Erythroblast (primary cell): ENCODE results near the gene ITPK1.
A peak's percentile ranks its signal among the peaks of the same experiment; 100 is the strongest.

Experiments
- DNase-seq, 2 experiments: peaks; one replicate each; lab custom pipeline; 2025; lab: John Stamatoyannopoulos, UW
- GATA1 ChIP-seq: IDR thresholded peaks from 2 replicates; pipeline ENCODE4 v1.6.1; 2011; ENCODE audit warnings: low read depth, mild to moderate bottlenecking, control low read depth, low read length, moderate library complexity
- POLR2A ChIP-seq: IDR thresholded peaks from 2 replicates; pipeline ENCODE4 v1.6.1; 2011; ENCODE audit warnings: mild to moderate bottlenecking, low read length

ITPK1 gene

DNA sequence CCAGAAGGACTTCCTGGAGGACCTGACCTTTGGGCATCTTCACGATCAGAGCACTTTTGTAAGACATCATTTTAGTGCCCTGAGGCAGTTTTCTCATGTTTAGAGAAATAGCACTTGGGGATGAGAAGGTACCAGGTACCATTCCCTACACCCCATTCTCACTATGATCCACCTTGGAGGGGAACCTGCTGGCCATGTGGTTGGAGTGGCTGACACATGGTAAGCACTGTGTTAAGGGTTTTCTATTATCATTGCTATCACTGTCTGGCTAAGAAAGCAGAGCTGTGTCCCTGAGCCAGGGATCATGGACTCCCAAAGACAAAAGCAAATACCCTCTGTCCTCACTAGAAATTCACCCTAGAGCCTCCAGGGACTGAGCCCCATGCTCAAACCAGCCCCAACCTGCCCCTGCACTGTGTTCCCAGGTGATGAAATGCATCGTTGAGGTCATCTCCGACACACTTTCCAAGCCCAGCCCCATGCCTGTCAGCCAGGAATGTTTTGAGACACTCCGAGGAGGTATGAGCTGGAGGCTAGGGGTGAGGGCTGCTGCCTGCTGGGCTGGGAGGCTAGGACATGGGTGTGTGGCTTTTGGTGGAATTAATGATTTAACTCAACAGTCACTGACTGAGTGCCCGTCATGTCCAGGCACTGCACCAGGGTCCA, 189.4 kb downstream of the ITPK1 start:
- no peak for DNase-seq
- TF ChIP-seq POLR2A: no peak
- TF ChIP-seq GATA1: no peak

DNA sequence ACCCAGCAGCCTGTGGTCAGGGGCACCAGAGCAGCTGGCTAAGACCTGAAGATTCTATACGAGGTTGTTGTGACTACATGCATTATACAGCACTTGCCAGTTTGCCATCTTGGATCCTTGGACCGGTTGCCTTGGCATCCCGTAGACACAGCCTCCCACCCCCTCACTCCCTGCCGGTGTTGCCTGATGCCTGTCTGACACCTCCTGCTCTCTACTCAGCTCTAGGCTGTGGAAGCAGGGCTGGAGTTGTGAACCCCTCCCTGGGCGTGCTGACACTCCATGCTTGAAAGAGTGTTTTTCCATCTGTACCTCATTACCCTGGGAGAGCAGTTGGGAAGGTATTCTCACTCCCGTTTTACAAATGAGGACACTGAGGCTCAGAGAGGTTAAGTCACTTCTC, 190.3 kb downstream of the ITPK1 start:
- TF ChIP-seq POLR2A (no peak), GATA1 (no peak)

DNA sequence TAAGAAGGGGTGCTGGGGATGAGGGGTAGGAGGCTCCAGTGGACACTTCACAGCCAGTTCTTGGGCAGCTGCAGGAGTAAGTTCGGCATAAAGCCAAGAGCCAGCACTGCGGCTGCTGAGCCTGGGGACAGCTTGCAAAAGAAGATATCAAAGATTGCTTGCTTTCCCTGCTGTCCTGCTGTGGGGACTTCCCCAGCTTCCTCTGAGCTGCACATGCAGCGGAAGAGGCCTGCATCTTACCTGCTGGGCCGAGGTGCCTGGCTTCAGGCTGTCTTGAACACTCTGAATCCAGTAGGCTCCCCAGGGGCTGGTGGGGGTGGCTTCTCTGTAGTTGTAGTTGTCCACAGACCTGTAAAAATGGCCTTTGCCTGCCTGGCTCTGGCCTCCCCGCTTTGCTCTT, 191.5 kb downstream of the ITPK1 start:
- TF ChIP-seq GATA1 (no peak), POLR2A (no peak)
- no peak for DNase-seq

More for the DNA sequence above, 190.3 kb downstream of the ITPK1 start:
- DNase-seq: no peak

DNA sequence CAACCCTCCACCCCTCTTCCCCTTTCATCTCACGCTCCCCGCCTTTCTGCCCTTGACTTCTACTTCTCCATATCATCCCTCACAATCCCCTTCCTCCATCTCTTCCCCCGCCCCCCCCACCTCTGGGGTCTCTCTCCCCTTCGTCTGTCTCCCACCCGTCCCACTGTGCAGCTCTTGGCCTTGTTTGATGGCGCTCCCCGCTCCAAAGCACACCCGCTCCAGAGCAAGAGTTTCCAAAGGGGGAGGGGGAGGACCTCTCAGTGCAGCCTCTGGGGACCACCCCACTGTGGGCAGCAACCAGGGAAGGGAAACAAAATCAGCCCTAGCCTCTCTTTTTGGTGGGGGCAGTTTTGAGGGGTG, 192.0 kb downstream of the ITPK1 start:
- TF ChIP-seq POLR2A: no peak
- TF ChIP-seq GATA1: no peak
- DNase-seq: no peak

DNA sequence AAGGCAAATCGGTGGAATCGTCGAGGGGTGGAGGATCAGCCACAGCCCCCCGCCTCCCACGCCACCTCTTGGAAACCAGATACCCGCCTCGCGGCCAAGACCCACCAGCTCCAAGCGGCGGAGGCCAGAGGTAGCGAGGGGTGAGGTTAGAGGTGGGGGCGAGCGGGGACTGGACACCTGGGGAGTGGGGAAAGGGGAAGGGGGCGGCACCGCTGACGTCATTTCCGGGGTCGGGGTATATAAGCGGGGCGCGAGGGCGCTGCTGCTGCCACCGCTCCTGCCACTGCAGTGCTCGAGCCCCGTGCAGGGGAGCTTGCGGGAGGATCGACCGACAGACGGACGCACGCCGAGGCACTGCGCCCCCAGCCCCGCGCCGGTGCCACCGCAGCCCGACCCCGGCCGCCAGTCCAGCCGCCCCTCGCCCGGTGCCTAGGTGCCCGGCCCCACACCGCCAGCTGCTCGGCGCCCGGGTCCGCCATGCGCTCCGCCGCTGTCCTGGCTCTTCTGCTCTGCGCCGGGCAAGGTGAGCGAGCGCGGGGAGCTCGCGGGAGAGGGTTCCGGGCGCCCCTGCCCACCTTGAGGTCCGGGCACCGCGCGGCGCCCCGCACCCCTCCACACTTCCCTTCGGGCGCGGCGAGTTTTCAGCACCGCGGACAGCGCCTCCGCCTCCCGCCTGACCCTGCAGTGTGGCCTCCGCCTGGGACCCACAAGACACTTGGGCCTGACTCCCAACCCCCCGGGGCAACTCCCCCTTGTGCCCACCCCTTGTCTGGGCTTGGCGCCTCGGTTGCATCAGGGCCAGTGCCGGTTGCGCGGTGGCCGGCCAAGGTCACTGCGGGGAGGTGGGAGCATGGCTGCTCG, 192.6 kb downstream of the ITPK1 start, which contains the start of gene CHGA:
CHGA (plus strand) TSS at position 268 of the 861 bp plus-strand sequence; CDS start at position 478, 210 bp downstream.
- DNase-seq: peak; percentile 67 to 69
- TF ChIP-seq POLR2A (no peak), GATA1 (no peak)

DNA sequence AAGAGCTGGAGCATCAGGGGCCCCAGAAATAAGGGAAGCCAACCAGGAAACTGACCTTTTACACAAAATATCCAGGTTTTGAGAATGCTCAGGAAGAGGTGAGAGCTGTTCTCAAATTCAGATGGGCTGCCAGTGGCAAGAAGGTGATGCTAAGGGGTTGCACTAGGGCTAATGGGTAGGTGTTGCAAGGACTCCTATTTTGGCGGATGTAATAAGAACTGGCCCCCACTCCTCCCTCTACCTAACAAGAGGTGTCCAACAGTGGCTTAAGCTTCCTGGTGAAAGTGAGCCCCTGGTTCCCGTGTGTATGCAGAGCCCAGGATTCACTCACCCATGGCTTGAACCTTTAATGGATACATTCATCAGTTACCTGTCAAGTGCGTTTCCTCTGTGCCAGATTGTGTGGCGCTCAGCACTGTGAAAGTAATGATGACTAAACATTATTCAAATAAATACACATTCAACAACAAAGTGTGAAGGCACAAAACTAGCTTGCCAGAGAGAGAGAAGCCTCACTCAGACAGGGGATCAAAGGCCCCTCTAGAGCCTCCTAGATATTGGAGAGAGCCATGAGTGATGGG, 193.5 kb downstream of the ITPK1 start:
- DNase-seq: no peak
- TF ChIP-seq GATA1 (no peak), POLR2A (no peak)

DNA sequence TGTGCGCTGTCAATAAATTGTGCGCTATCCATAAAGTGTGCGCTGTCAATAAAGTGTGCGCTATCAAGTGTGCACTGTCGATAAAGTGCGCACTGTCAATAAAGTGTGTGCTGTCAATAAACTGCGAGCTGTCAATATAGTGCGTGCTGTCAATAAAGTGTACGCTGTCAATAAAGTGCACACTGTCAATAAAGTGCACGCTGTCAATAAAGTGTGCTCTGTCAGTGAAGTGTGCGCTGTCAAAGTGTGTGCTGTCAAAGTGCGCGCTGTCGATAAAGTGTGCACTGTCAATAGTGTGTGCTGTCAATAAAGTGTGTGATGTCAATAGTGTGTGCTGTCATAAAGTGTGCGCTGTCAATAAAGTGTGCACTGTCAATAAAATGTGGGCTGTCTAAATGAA, 195.7 kb downstream of the ITPK1 start:
- DNase-seq: peak in 1 of 2 experiments; percentile 13
- TF ChIP-seq POLR2A: no peak
- TF ChIP-seq GATA1: no peak

DNA sequence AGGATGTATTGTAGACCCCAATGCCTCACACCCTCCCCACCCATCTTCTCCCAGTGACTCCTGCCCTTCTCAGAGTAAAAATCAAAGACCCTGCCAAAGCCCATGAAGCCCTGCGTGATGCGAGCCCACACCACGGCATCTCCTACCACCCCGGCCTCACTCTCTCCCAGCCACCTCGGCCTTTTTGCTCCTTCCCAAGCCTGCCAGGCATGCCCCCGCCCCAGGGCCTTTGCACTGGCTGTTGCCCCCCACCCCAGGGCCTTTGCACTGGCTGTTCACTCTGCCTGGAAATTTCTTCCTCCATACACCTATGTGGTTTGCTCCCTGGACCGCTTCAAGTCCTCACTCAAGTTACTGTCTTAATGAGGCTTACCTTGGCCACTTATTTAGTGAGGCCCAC, 197.8 kb downstream of the ITPK1 start:
- DNase-seq: no peak

DNA sequence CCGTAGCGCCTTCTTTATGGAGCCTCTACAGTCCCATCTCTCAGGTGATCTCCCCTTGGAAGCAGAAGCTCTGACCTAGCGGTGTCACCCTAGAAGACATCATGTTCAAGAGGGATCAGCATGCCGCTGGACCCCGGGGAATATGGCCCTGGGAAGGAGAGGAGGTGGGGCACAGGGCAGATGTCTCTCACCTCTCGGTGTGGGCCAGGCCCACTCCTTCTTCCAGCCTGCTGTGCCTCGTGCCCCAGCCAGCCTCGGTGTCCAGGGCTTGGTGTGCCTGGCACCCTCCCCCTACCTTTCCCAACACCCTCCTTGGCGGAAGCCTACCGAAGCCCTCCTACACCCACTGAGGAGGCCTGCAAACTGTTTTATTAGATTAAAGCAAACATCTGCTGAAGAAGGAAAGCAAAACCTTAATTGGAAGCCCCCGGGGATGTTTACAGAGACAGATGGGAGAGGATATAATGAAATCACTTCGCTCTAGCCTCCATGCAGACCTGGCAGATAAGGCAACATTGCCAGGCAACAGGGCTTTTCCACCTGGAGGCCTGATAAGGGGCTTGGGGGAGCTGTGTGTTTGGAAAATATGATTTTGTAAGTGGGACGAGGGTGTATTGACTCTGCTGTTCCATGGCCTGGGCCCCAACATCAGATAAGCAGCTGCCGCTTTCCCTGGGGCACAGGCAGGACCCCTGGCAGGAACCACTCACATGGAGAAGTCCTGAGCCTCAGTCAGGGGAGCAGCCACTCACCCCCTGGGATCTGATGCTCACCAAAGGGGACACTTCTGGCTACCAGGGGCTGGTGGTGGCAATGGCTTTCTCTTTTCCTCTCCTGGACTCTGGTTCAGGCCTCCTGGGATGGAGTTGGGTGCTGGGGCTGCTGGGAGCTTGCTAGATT, 198.4 kb downstream of the ITPK1 start:
- DNase-seq: no peak
- TF ChIP-seq GATA1: no peak
- TF ChIP-seq POLR2A: no peak

More for the DNA sequence above, 197.8 kb downstream of the ITPK1 start:
- no peak for TF ChIP-seq POLR2A
- no peak for TF ChIP-seq GATA1

DNA sequence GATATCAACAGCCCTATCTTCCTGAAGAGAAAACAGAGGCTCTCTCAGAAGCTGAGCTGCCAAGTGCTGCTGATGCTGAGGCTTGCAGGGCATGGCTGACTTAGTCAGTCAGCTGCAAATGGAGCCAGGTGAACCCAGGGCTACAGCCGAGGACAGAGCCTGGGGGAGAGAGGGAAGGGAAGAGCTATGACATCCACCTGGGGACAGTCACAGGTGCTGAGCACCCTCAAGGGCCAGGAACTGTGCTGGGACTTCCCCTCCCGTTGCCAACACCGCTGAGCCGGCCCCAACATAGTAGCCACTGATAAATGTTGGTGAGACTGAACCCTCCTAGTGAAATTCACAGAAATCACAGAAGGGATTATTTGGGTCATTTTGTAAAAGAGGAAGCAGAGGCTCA, 199.5 kb downstream of the ITPK1 start:
- TF ChIP-seq GATA1: no peak
- no peak for TF ChIP-seq POLR2A
- DNase-seq: no peak

DNA sequence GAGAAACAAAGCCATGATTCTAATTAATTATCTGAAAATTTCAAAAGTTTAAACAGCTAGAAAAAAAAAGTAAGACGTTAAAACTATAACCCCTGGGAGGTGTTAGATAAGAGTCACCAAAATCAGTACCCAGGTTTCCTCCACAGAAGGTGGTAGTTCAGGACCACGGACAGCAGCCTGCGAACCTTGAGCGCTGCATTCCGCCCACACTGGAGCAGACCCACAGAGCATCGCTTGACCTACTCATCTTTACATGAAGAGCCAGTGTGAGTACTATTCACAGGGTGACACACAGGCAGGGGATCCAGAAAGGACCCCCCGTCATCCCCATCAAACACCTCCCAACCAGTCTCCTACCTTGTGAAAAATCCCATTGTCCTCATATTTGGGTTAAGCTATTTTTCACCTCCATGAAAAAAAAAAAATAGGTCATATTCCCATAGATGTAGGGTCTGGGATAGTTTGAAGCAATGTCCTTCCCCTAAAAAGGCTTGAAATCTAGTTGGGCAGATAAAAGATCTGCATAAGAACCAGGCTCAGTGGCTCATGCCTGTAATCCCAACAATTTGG, 201.6 kb downstream of the ITPK1 start:
- peak; percentile 39 to 47 for DNase-seq
- TF ChIP-seq GATA1 (no peak), POLR2A (no peak)

DNA sequence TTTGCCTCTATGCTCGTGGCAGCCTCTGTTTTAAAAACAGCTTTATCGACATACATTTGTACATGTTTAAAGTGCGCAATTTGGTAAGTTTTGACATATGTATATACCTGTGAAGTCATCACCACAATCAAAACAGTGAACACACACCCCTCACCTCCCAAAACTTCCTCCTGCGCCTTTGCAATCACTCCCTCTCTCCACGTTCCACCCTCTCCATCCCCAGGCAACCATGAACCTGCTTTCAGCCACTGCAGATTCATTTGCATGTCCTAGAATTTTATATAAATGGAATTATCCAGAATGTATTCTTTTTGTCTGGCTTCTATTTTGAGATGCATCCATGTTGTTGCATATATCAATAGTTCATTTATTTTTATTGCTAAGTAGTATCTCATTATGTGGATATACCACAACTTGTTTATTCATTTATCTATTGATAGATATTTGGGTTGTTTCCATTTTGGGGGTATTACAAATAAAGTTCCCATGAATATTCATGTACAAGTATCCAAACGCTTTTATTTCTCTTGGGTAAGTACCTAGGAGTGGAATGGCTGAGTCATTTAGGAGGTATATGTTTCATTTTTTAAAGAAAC, 208.3 kb downstream of the ITPK1 start:
- TF ChIP-seq POLR2A: no peak
- TF ChIP-seq GATA1: no peak
- no peak for DNase-seq
